OCI-LY7 (cell line): ENCODE measurements around the gene ST6GALNAC1. TPM values are rescaled to one million over a fixed set of nuclear protein-coding genes. Genes with fewer than 3 reads are reported as not detected.

Experiments
- BruUV-seq: library from RNA; stranded (reverse); fragments of 400-500 nt; replicated peaks from 2 replicates; lab custom pipeline; 2021; lab: Mats Ljungman, UMichigan
- CTCF ChIA-PET: fragments of 300-600 bp; sonication (Branson Sonifier 250); formaldehyde crosslinking; loops from one replicate; lab custom pipeline; 2022; ENCODE audit warnings: antibody characterized with exemption; ENCODE audit not compliant: unreplicated experiment; lab: Charles Lee
- POLR2A ChIA-PET: fragments of 300-600 bp; sonication (Branson Sonifier 250); formaldehyde crosslinking; loops from one replicate; lab custom pipeline; 2022; ENCODE audit warnings: antibody characterized with exemption; lab: Charles Lee
- DNase-seq: peaks from one replicate; pipeline ENCODE4 v3.0.0-alpha.2; 2015; ENCODE audit warnings: low spot score
- H2AFZ ChIP-seq: fragments of 200-600 bp; sonication (generic), shearing (Covaris generic); 2 replicates; pipeline ENCODE4 v1.6.1; 2014; ENCODE audit warnings: mild to moderate bottlenecking, antibody characterized with exemption, low read length, moderate library complexity
- H3K27ac ChIP-seq: fragments of 200-600 bp; sonication (generic); 2 replicates; pipeline ENCODE4 v1.5.1; 2014; ENCODE audit warnings: mixed run types, low read depth, mild to moderate bottlenecking, moderate library complexity, low read length, inconsistent platforms; ENCODE audit not compliant: poor library complexity, severe bottlenecking
- H3K36me3 ChIP-seq: fragments of 200-600 bp; sonication (generic); 2 replicates; pipeline ENCODE4 v1.6.1; 2014; ENCODE audit warnings: mild to moderate bottlenecking, antibody characterized with exemption, low read length, moderate library complexity, mixed read lengths; ENCODE audit not compliant: insufficient read depth
- H3K4me1 ChIP-seq: fragments of 200-600 bp; sonication (generic); 2 replicates; pipeline ENCODE4 v1.5.1; 2014; ENCODE audit warnings: mild to moderate bottlenecking, low read length; ENCODE audit not compliant: insufficient read depth, poor library complexity, severe bottlenecking
- H3K4me2 ChIP-seq: fragments of 200-600 bp; sonication (generic); 2 replicates; pipeline ENCODE4 v1.6.1; 2014; ENCODE audit warnings: mild to moderate bottlenecking, low read length
- H3K4me3 ChIP-seq: fragments of 200-600 bp; sonication (generic); 2 replicates; pipeline ENCODE4 v1.5.1; 2014; ENCODE audit warnings: mild to moderate bottlenecking, low read depth, low read length; ENCODE audit not compliant: poor library complexity, severe bottlenecking
- H3K79me2 ChIP-seq: fragments of 200-600 bp; sonication (generic); 2 replicates; pipeline ENCODE4 v1.6.1; 2016; ENCODE audit warnings: low read depth, mild to moderate bottlenecking, low read length, moderate library complexity, mixed read lengths; ENCODE audit not compliant: insufficient read depth
- H3K9me2 ChIP-seq: fragments of 200-600 bp; sonication (generic); 2 replicates; pipeline ENCODE4 v1.6.1; 2016; ENCODE audit warnings: mild to moderate bottlenecking, low read length, mixed read lengths; ENCODE audit not compliant: insufficient read depth
- H3K9me3 ChIP-seq: fragments of 200-600 bp; sonication (generic); 2 replicates; pipeline ENCODE4 v1.6.1; 2014; ENCODE audit warnings: mild to moderate bottlenecking, mixed run types, low read length, mixed read lengths
- H4K20me1 ChIP-seq: fragments of 200-600 bp; sonication (generic); 2 replicates; pipeline ENCODE4 v1.6.1; 2014; ENCODE audit warnings: mild to moderate bottlenecking, antibody characterized with exemption, low read length, moderate library complexity, mixed read lengths; ENCODE audit not compliant: insufficient read depth
- EZH2phosphoT487 ChIP-seq: fragments of 200-600 bp; sonication (generic); IDR thresholded peaks from 2 replicates; pipeline ENCODE4 v1.6.1; 2018; ENCODE audit warnings: low read depth, borderline replicate concordance, mild to moderate bottlenecking, mixed run types, antibody characterized with exemption, low read length, moderate library complexity, mixed read lengths
- intact Hi-C: fragments of 100-400 bp; cut with micrococcal nuclease; formaldehyde crosslinking; loops from one replicate; pipeline ENCODE4 v1.10.0; 2022; ENCODE audit not compliant: unreplicated experiment
- total RNA-seq, 2 experiments: library from RNA; depleted of rRNA in 1 of 2; stranded (reverse); fragments of >200 nt in 1 of 2; shearing (Covaris generic) in 1 of 2; gene quantifications; 2 replicates each; pipeline ENCODE4 v1.2.3, GENCODE V29; 2014 to 2022
- TF ChIP-seq, protein P1 (sequence below): fragments of 200-600 bp; sonication (generic); conservative IDR thresholded peaks from 2 replicates; pipeline ENCODE4 v1.5.1; 2014; ENCODE audit warnings: mild to moderate bottlenecking, antibody characterized with exemption, low read length, moderate library complexity, mixed read lengths

Gene ST6GALNAC1
- total RNA-seq, 2 experiments from 2014 or later, result not detected

DNA sequence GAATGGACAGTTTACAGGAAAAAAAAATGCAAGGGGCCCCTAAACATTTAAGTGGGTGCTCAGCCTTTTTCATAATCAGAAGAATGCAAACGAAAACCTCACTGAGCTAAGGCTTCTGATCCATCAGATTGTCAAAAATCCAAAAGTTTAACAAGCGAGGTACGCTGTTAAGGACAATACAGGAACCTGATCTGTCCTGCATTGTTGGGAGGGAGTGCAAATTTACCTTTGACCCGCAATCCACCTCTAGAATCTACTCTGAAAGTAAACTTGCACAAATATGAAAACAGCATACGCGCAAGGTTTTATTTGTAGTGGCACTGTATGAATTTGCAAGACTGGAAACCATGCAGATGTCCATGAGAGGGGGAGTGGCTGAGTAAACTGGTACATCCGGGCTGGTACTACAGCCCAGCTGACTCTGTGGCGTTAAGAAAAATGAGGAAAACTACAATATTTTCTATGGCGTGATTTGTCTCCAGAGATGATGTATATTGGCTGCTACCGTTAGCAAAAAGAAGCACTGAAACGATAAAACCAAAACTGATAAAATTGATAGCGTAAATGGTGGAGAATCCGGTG lies 28.8 kb upstream of the ST6GALNAC1 start:
- Histone ChIP-seq H3K9me3 (peaks cover 7% of the 10 kb centered on the region; the same call in 1 of the 2 replicates), H3K27ac (peak overlapping the region; percentile 71), H3K4me3 (peak overlapping the region; percentile 77), H3K4me2 (peak overlapping the region; percentile 91), H3K79me2 (peaks cover 5% of the 10 kb centered on the region; the same call in 1 of the 2 replicates), H3K4me1 (peaks cover 25% of the 10 kb centered on the region), H4K20me1 (no peaks in the 10 kb centered on the region), H3K9me2 (no peaks in the 10 kb centered on the region), H2AFZ (peak overlapping the region; percentile 89), H3K36me3 (no peaks in the 10 kb centered on the region)
- intact Hi-C loops, result loop anchor here (5.0 kb wide), 1 partner anchor 115 kb away; no protein-coding TSS in a partner anchor
- TF ChIP-seq, protein P1, sequence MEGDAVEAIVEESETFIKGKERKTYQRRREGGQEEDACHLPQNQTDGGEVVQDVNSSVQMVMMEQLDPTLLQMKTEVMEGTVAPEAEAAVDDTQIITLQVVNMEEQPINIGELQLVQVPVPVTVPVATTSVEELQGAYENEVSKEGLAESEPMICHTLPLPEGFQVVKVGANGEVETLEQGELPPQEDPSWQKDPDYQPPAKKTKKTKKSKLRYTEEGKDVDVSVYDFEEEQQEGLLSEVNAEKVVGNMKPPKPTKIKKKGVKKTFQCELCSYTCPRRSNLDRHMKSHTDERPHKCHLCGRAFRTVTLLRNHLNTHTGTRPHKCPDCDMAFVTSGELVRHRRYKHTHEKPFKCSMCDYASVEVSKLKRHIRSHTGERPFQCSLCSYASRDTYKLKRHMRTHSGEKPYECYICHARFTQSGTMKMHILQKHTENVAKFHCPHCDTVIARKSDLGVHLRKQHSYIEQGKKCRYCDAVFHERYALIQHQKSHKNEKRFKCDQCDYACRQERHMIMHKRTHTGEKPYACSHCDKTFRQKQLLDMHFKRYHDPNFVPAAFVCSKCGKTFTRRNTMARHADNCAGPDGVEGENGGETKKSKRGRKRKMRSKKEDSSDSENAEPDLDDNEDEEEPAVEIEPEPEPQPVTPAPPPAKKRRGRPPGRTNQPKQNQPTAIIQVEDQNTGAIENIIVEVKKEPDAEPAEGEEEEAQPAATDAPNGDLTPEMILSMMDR, result no peak
- no peak; the same call in 1 of the 2 replicates for TF ChIP-seq EZH2phosphoT487
- TSS peak; percentile 98 for BruUV-seq
- ChIA-PET CTCF (no interaction called here), POLR2A (interaction anchor here (0.6 to 1.9 kb wide), 10 partner anchors 10 to 773 kb away, joined by 3 to 19 read pairs (median 4); partner anchors contain the start of genes JMJD6 and METTL23)
- peak; percentile 33 for DNase-seq

DNA sequence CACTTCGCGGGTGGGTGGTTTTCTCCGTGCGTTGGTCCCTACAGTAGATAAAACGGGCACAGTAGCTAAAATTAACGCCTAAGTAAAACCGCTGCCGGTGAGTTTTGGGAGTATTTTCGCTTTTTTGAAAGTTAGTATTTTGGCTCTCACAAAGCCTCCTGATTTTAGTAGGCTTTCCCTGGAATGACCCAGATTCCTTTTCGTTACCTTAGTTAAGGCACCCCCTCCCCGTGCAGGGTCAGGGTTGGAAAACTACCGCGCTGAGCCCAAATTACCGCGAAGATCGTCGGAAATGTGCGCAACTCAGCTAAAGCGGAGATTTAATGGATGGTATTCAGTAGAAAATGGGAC lies 28.3 kb upstream of the ST6GALNAC1 start:
- POLR2A ChIA-PET, result interaction anchor here (0.5 to 1.9 kb wide), 13 partner anchors 10 to 773 kb away, joined by 3 to 19 read pairs (median 4); partner anchors contain the start of genes JMJD6 and METTL23

More for the DNA sequence above, 28.3 kb upstream of the ST6GALNAC1 start:
- peaks cover 5% of the 10 kb centered on the region; the same call in 1 of the 2 replicates for H3K79me2 ChIP-seq
- H3K36me3 ChIP-seq, result no peaks in the 10 kb centered on the region
- TF ChIP-seq EZH2phosphoT487, result no peak; the same call in 1 of the 2 replicates
- TF ChIP-seq, protein P1, result no peak
- peak overlapping the region; percentile 89 for H2AFZ ChIP-seq
- intact Hi-C loops, result loop anchor here (5.0 kb wide), 1 partner anchor 115 kb away; no protein-coding TSS in a partner anchor
- BruUV-seq, result no TSS peak
- H4K20me1 ChIP-seq, result no peaks in the 10 kb centered on the region
- peak overlapping the region; percentile 77 for H3K4me3 ChIP-seq
- H3K4me2 ChIP-seq, result peak overlapping the region; percentile 91
- peaks cover 7% of the 10 kb centered on the region; the same call in 1 of the 2 replicates for H3K9me3 ChIP-seq
- no peaks in the 10 kb centered on the region for H3K9me2 ChIP-seq
- H3K4me1 ChIP-seq, result peaks cover 25% of the 10 kb centered on the region
- H3K27ac ChIP-seq, result peak overlapping the region; percentile 71
- no peak for DNase-seq
- CTCF ChIA-PET, result no interaction called here
